ENCODE results near the gene TPSD1. TPM values are rescaled to one million over a fixed set of nuclear protein-coding genes. Genes with fewer than 3 reads are reported as not detected.
"Not testable (repeated sequence)": the region's sequence is repeated elsewhere in the genome, so short reads cannot be mapped to it uniquely, and the experiment has no call there.

TPSD1 gene
- total RNA-seq, 1 donor from 2014 or later, result not detected

DNA sequence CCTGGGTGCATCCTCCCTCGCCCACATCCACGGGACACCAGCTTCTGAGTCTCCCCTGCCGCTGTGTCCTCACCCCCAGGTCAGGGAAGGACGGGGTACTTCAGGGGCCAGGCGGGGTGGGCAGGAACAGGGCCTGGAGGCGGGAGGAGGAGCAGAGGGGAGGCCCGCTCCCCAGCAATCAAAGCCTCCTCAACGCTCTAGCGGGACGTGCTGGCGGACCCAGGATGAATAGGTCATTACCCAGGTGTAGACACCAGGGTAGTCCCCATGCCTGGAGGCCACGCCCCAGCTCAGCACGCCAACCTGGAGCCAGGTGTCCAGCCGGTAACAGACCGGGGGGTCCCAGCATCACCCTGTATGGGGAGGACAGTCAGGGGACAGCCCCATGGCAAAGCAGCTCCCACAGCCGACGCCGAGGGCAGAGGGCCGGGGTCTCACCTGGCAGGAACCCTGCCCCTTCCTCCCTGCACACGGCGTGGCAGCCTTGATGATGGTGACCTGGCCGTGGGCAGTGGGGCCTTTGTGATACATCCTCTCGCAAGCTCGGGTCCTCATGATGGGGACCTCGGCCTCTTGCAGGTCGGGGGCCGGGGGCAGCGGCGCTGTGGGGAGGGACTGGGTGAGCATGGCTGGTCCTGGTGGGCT lies 24.2 kb downstream of the TPSD1 start:
- DNase-seq (ENCODE audit: low spot score), result no peak

DNA sequence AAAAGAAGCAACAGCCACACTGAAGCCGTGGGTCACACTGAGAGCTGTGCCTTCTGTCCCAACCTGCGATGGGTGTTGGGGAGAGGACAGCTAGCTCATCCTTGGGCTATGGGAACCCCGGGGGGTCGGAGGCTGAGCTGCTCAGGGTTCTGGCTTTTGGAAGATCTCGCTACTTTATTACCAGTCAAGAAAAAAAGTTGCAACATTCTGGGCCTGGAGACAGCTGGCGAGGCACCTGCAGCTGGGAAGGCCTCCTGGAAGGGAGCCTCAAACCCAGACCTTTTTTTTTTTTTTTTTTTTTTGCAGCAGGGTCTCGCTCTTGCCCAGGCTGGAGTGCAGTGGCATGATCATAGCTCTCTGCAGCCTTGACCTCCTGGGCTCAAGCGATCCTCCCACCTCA lies 24.9 kb downstream of the TPSD1 start:
- DNase-seq (ENCODE audit: low spot score), result no peak

DNA sequence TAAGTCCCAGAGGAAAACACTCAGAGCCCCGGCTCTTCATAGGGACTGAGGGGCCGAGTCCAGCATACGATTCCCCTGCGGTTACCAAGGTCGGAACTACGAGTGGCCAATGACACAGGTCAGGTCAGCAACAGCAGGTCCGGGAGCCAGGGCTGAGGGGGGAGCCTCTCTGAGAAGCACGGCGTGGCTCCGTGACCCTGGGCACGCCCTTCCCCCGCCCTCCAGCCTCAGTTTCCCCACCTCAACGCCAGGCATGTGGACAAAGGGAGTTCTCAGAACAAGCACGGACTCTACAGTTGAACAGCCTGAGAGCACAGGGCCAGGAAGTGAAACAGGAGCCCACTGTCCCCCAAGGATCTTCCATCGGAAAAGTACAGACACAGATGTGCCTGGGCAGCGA lies 25.6 kb downstream of the TPSD1 start:
- no peak for DNase-seq (ENCODE audit: low spot score)

GRCh38 chr16:1282324-1282973 lies 26.6 kb downstream of the TPSD1 start:
- no peak for DNase-seq (ENCODE audit: low spot score)

DNA sequence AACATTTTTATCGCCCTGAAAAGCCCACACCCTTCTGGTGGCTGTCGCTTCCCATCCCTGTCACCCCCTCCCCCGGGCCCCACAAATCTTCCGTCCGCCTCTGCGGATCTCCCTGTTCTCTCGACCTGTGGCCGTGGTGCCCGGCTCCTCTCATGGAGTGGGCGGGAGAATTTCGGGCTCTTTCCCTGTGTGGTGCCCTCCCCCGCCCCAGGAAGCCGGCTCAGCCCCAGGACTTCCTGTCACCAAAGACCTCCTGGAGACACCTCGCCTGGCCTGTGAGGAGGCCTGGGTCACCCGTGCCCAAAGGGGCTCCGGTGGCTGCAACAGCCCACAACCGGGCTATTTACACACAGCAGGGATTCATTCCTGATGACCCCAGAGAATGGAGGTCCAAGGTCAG lies 27.4 kb downstream of the TPSD1 start:
- DNase-seq (ENCODE audit: low spot score), result no peak

DNA sequence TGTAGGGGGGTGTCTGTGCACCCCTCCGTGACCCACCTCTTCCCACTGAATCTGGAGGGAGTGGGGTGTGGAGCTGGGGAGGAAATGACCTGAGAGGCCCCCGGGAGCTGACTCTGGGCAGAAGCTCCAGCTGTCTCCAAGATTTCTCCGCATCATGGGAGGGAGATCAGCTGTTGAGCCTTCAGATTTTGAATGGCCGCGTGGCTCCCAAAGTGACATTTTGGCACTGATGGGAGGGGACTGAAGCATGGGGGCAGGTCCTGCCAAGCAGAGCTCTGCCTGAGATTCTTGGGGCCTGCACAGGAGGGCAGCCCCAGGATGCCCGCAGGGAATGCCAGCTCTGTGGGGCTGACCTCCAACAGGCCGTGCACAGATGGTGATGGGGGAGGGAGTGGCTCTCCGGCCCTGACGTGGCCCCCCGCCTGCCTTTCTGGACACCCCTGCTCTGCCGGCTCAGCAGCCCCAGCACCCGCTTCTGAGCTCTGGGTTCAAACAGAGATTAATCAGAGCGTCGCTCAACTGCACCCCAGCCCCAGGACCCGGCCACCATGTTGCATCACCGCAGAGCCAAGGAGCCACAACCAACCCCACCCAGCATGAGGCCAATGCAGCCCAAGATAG lies 28.2 kb downstream of the TPSD1 start:
- no peak for DNase-seq (ENCODE audit: low spot score)

GRCh38 chr16:1285669-1286512 lies 30.0 kb downstream of the TPSD1 start:
- no peak for DNase-seq (ENCODE audit: low spot score)

GRCh38 chr16:1286513-1287094 lies 30.7 kb downstream of the TPSD1 start:
- no peak for DNase-seq (ENCODE audit: low spot score)

DNA sequence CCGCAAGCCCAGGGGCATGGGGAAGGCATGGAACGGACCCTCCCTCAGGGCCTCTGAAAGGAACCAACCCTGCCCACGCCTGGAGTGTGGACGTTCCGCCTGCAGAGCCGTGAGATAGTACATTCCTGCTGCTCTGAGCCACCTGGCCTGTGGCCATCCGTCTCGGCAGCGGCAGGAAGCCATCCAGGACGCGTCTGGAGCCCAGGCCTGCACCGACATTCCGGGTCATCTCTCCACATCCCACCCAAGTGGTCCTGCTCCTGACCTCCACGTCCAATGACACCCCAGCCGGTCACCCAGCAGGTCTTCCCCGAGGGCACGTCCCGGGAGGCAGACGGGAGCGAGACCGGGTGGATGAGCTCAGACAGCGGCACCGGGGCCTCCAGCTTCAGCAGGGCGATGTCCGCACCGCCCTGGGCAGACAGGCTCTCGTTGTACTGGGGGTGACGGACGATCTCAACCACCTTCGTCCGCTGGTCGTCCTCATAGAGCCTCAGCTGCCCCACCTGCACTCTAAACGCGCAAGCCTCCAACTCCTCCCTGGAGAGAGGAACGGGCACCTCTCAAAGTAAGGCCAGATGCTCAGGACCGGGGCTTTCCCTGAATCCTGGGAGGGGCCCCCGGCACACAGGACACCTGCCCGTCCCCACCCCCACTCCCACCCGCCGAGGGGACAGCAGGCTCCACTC lies 32.3 kb downstream of the TPSD1 start:
- DNase-seq (ENCODE audit: low spot score), result no peak

GRCh38 chr16:1288813-1289476 lies 33.1 kb downstream of the TPSD1 start:
- DNase-seq (ENCODE audit: low spot score), result no peak

GRCh38 chr16:1289477-1289866 lies 33.6 kb downstream of the TPSD1 start:
- DNase-seq (ENCODE audit: low spot score), result no peak

DNA sequence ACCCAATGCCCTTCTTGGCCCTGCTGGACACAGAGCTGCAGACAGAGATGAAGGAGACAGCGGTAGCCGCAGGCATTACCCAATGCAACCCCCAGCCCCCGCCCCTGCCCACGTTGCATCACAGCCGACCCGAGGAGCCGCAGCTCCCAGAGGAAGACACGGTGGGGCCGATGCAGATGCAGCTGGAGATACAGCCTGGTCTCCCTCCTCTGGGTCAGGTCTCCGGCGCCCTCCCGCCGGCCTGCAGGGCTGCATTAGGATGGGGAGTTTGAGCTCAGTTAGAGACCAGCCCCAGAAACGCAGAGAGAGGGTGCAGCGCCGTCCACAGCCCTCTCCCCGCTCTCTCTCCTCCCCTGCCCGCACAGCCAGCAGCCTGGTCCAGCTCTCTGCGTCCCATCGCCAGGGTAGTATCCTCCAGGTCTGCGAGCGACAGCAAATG lies 34.2 kb downstream of the TPSD1 start:
- no peak for DNase-seq (ENCODE audit: low spot score)

- no peak for DNase-seq (ENCODE audit: low spot score)
These were observed 35.1 kb downstream of the TPSD1 start for GRCh38 chr16:1290860-1291575.

GRCh38 chr16:1291576-1291974 lies 35.7 kb downstream of the TPSD1 start:
- DNase-seq (ENCODE audit: low spot score), result no peak

- DNase-seq (ENCODE audit: low spot score), result not testable (repeated sequence)
These were observed 36.3 kb downstream of the TPSD1 start for GRCh38 chr16:1292208-1292607.

GRCh38 chr16:1292808-1293207 lies 36.9 kb downstream of the TPSD1 start:
- not testable (repeated sequence) for DNase-seq (ENCODE audit: low spot score)

- DNase-seq (ENCODE audit: low spot score), result no peak
These were observed 38.2 kb downstream of the TPSD1 start for GRCh38 chr16:1293921-1294656.

DNA sequence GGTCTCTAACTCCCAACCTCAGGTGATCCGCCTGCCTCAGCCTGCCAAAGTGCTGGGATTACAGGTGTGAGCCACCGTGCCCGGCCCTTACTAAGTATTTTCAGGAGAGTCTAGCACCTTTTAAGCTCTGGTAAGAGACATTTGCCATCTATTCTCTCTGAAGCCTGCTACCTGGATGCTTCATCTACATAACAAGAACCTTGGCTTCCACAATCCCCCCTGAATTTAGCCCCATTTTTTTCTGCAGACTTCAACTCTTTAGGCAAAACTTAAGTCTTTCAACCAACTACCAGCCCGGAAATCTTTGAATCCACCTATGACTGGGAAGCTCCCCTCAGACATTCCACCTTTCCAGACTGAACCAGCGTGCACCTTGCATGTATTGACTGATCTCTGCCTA lies 39.6 kb downstream of the TPSD1 start:
- DNase-seq (ENCODE audit: low spot score), result no peak

- DNase-seq (ENCODE audit: low spot score), result not testable (repeated sequence)
These were observed 40.8 kb downstream of the TPSD1 start for GRCh38 chr16:1296688-1297017.
